ENCODE results near the gene TESK2.

Gene TESK2

DNA sequence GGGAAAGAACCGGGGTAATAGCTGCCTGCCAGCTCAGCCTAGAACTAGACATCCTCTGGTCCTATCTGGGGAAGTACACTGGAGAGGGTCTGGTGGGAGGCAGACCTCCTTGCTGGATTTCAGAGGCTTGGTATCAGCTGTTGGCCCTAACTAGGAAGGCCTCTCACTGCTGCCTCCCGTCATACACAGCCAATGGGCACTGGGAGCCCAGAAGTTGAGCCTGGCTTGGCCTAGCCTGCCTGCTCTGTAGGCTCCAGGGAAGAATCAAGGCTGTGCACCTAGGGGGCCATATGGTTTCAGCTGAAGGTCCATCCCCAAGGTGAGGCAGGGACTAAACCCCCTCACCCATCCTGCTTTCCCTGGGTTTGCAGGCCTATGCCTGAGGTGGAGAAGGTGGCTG, 146.5 kb downstream of the TESK2 start:
- Histone ChIP-seq H3K27ac (no peak overlapping the region), H3K36me3 (ENCODE audit: insufficient read depth, low read length) (peaks cover 31% of the 10 kb centered on the region), H3K9ac (ENCODE audit: insufficient read length) (no peak overlapping the region), H3K9me3 (ENCODE audit: low read depth, low read length) (no peaks in the 10 kb centered on the region), H3K4me3 (no peak overlapping the region)
- TF ChIP-seq EZH2 (IDR thresholded peaks at IDR 0.05) (no peak), POLR2AphosphoS5 (IDR thresholded peaks at IDR 0.05; ENCODE audit: borderline replicate concordance, low read depth, low read length) (no peak), FOXP2 (optimal IDR thresholded peaks at IDR 0.05; ENCODE audit: control extremely low read depth, extremely low read length, insufficient read depth) (no peak)
- no peak for DNase-seq (ENCODE audit: low read depth, low spot score)

DNA sequence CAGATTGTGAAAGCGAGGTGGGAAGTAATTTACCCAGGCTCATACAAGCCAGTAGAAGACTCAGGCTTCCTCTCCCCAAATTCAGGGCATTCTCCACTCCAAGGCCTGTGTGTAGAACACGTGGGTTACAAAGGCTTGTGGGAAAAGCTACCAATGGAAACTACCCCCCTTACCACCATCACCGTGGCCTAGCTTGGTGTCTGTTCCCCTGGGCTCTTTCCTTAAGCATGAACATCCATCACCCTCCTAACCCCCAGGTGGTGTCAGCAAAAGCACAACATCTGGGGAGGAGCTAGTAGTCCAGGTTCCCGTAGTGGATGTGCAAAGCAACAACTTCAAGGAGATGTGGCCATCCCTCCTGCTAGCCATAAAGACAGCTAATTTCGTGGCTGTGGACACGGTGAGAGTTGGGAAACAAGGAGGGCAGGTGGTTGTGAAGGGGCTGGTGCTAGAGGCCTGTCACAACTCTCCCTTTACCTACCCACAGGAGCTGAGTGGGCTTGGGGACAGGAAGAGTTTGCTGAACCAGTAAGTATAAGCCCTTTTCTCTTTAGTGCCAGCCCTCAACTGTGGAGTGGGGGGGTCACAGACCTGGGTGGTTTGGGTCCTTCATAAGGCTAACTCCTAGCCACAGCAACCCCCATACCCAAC, 150.0 kb downstream of the TESK2 start:
- H3K4me3 ChIP-seq, result peak overlapping the region; percentile 90
- DNase-seq (ENCODE audit: low read depth, low spot score), result no peak
- peak overlapping the region; percentile 89; the same call in 1 of the 2 replicates for H3K27ac ChIP-seq
- peak overlapping the region; percentile 94 for H3K9ac ChIP-seq (ENCODE audit: insufficient read length)
- TF ChIP-seq EZH2 (IDR thresholded peaks at IDR 0.05), result no peak
- no peak for TF ChIP-seq FOXP2 (optimal IDR thresholded peaks at IDR 0.05; ENCODE audit: control extremely low read depth, extremely low read length, insufficient read depth)
- no peak for TF ChIP-seq POLR2AphosphoS5 (IDR thresholded peaks at IDR 0.05; ENCODE audit: borderline replicate concordance, low read depth, low read length)
- no peaks in the 10 kb centered on the region for H3K9me3 ChIP-seq (ENCODE audit: low read depth, low read length)
- peaks cover 31% of the 10 kb centered on the region for H3K36me3 ChIP-seq (ENCODE audit: insufficient read depth, low read length)

DNA sequence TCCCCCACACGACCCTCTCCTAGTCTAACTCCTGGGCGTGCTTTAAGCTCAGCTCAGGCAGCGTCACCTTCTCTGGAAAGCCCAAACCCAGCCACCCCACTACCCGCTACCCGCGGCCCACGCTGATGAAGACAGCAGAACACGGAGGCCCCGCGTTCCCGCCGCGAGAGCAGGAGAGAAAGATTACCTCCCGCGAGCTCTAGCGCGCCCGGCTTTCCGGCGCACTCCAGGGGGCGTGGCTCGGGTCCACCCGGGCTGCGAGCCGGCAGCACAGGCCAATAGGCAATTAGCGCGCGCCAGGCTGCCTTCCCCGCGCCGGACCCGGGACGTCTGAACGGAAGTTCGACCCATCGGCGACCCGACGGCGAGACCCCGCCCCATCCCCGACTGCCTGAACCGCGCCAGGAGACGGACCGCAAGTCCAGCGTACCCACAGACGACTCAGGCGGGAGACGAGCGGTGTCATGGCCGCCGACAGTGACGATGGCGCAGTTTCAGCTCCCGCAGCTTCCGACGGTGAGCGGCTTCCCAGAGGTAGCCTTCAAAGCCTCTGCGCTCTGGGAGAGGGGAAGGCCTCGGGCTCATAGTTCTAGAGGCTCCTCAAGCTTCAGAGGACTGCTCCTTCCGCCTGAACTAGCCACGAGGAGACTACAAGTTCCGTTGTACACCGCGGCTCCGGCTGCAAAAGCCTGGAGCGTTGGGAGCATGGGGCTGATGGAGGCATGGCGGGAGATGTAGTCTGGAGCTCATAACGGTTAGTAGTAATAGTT, 151.0 kb downstream of the TESK2 start, which contains the start of the genes MUTYH and TOE1:
Gene MUTYH (minus strand): TSS at position 652 of the 770 bp plus-strand sequence. CDS start 5,935 bp downstream, outside the sequence.
Gene TOE1 (plus strand): TSS at position 382 of the 770 bp plus-strand sequence. CDS start 83 bp downstream, at position 465.
- Histone ChIP-seq H3K9me3 (ENCODE audit: low read depth, low read length) (no peaks in the 10 kb centered on the region), H3K9ac (ENCODE audit: insufficient read length) (peak within 1 kb of the TSS; percentile 94), H3K4me3 (peak within 1 kb of the TSS; percentile 90), H3K36me3 (ENCODE audit: insufficient read depth, low read length) (peaks cover 31% of the 10 kb centered on the region), H3K27ac (peak within 1 kb of the TSS; percentile 89)
- peak; percentile 88 for TF ChIP-seq POLR2AphosphoS5 (IDR thresholded peaks at IDR 0.05; ENCODE audit: borderline replicate concordance, low read depth, low read length)
- no peak for TF ChIP-seq EZH2 (IDR thresholded peaks at IDR 0.05)
- peak; percentile 57 for DNase-seq (ENCODE audit: low read depth, low spot score)

DNA sequence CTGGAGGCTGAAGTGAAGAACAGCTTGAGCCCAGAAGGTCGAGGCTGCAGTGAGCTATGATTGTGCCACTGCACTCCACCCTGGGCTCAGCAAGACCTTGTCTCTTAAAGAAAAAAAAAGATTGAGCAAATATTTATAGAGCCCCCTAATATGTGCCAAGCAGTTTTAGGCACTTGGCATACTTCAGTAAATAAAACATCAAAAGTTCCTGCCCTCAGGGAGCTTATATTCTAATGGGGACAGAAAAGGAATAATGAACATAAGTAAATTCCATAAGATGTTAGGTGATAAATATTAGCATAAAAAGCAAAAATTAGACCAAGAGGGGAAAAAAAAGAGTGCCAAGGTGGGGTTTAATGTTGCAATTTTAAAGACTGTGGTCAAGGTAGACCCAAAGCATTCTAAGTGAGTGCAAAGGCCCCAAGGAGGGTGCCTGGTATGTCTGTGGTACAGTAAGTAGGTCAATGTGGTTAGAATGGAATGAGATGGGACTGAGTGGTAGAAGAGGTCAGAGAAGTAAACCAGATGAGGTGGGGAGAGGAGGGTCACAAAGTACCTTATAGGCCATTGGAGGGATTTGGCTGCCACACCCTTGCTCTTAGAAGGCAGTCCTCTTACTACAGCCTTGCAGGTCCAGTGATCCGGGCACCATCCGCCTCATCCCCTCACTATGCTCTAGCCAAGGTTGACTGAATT, 153.2 kb downstream of the TESK2 start:
- Histone ChIP-seq H3K36me3 (ENCODE audit: insufficient read depth, low read length) (peaks cover 15% of the 10 kb centered on the region), H3K9ac (ENCODE audit: insufficient read length) (no peak overlapping the region), H3K27ac (no peak overlapping the region), H3K4me3 (no peak overlapping the region), H3K9me3 (ENCODE audit: low read depth, low read length) (no peaks in the 10 kb centered on the region)
- DNase-seq (ENCODE audit: low read depth, low spot score), result no peak
- TF ChIP-seq FOXP2 (optimal IDR thresholded peaks at IDR 0.05; ENCODE audit: control extremely low read depth, extremely low read length, insufficient read depth) (no peak), POLR2AphosphoS5 (IDR thresholded peaks at IDR 0.05; ENCODE audit: borderline replicate concordance, low read depth, low read length) (no peak), EZH2 (IDR thresholded peaks at IDR 0.05) (no peak)

DNA sequence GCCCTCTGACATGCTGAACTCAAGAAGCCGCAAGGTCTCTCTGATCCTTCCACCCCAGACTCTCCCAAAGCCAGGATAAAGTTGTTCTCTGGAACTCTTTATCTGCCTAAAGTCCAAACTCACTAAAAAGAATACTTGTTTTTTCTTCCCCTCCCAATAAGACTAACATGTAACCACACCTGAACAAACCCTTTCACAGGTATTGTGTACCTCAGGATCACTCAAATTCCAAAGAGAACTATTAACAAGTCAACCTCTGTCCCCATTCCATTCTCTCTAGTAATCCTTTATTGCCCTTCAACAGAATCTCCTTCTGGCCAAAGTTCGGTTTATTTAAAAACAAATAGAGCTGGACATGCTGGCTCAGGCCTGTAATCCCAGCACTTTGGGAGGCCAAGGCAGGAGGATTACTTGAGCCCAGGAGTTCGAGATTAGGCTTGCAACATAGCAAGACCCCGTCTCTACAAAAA, 155.1 kb downstream of the TESK2 start:
- TF ChIP-seq FOXP2 (optimal IDR thresholded peaks at IDR 0.05; ENCODE audit: control extremely low read depth, extremely low read length, insufficient read depth), result no peak
- TF ChIP-seq EZH2 (IDR thresholded peaks at IDR 0.05), result no peak
- TF ChIP-seq POLR2AphosphoS5 (IDR thresholded peaks at IDR 0.05; ENCODE audit: borderline replicate concordance, low read depth, low read length), result no peak
- Histone ChIP-seq H3K9ac (ENCODE audit: insufficient read length) (no peak overlapping the region), H3K36me3 (ENCODE audit: insufficient read depth, low read length) (no peaks in the 10 kb centered on the region), H3K9me3 (ENCODE audit: low read depth, low read length) (no peaks in the 10 kb centered on the region), H3K4me3 (no peak overlapping the region), H3K27ac (no peak overlapping the region)
- DNase-seq (ENCODE audit: low read depth, low spot score), result no peak

DNA sequence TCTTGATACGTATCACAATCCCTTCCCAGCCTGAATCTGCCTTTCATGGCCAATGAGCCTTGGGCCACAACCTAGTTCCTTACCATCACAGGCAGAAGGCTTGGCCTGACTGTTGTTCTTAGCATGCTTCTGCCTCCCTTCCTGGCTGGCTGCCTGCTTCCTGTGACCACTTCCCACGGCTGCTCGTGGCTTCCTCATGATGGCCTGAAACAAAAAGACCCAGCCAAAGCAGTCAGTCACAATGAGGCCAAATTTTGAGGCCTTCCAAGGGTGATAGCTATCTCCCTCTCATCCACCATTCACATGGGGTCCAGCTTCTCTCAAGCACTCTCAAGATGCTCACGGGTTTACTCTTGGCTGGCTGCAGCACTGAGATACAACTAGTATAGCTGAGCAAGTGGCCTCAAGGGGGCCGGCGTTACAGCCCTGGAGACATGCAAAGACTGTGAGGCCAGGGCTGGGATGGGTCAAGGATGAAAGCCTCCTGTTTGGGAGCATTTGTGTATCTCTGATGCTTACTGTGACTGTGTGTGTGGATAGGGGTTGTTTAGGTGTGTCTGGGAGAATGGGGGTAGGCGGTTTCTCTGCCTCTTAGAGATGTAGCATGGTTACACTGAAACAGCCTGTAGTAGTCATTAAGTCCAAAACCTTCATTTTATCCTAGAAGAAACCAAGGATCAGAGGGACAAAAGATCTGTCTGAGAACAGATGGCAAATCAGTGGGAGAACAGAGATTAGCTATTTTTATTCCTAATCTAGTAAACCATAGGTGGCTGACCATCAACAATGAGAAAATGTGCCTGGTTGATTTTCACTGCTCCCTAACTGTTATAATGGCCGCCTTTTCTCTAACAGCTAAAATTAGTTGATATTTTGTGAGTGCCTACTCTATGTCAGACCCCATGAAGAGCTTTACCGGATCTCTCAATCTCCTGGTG, 156.4 kb downstream of the TESK2 start:
- Histone ChIP-seq H3K36me3 (ENCODE audit: insufficient read depth, low read length) (no peaks in the 10 kb centered on the region), H3K4me3 (no peak overlapping the region), H3K9ac (ENCODE audit: insufficient read length) (no peak overlapping the region), H3K9me3 (ENCODE audit: low read depth, low read length) (no peaks in the 10 kb centered on the region), H3K27ac (no peak overlapping the region)
- DNase-seq (ENCODE audit: low read depth, low spot score), result no peak
- TF ChIP-seq EZH2 (IDR thresholded peaks at IDR 0.05) (no peak), POLR2AphosphoS5 (IDR thresholded peaks at IDR 0.05; ENCODE audit: borderline replicate concordance, low read depth, low read length) (no peak), FOXP2 (optimal IDR thresholded peaks at IDR 0.05; ENCODE audit: control extremely low read depth, extremely low read length, insufficient read depth) (no peak)

DNA sequence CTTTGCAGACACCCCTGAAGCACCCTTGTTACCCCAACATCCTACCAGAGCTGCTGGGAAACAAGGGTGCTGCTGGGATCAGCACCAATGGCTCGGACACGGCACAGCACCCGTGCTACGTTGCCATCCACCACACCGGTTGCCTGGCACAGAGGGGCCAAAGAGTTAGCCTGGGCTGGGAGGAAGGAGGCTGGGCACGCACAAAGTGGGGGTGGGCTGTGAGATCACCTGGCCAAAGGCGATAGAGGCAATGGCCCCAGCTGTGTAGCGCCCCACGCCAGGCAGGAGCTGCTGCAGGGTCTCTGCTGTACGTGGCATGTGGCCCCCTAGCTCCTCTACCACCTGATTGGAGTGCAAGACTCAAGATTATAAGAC, 158.6 kb downstream of the TESK2 start:
- Histone ChIP-seq H3K4me3 (no peak overlapping the region), H3K9me3 (ENCODE audit: low read depth, low read length) (no peaks in the 10 kb centered on the region), H3K9ac (ENCODE audit: insufficient read length) (no peak overlapping the region), H3K36me3 (ENCODE audit: insufficient read depth, low read length) (no peaks in the 10 kb centered on the region), H3K27ac (no peak overlapping the region)
- TF ChIP-seq POLR2AphosphoS5 (IDR thresholded peaks at IDR 0.05; ENCODE audit: borderline replicate concordance, low read depth, low read length) (no peak), FOXP2 (optimal IDR thresholded peaks at IDR 0.05; ENCODE audit: control extremely low read depth, extremely low read length, insufficient read depth) (no peak), EZH2 (IDR thresholded peaks at IDR 0.05) (no peak)
- DNase-seq (ENCODE audit: low read depth, low spot score), result no peak
